22Rv1 (cell line): ENCODE results near the gene FIBCD1.

Experiments
- CTCF ChIP-seq: fragments of 450-650 bp; IDR thresholded peaks from 2 replicates; pipeline ENCODE4 v1.5.1; 2017; ENCODE audit warnings: mild to moderate bottlenecking
- ZFX ChIP-seq: fragments of 450-650 bp; IDR thresholded peaks from 2 replicates; pipeline ENCODE4 v1.6.1; 2017; ENCODE audit warnings: antibody characterized with exemption, borderline replicate concordance

- no peak for TF ChIP-seq CTCF
- TF ChIP-seq ZFX = no peak
Observed at GRCh38 chr9:130947618-130948140, 8.6 kb upstream of the FIBCD1 start.
